WTC11 (cell line): ENCODE results near the gene PLPP1. TPM values are rescaled to one million over a fixed set of nuclear protein-coding genes. Genes with fewer than 3 reads are reported as not detected.

ENCODE experiments used
- ATAC-seq: fragments of 200-7000 bp; cut with Tn5 transposase; 2 replicates; pipeline ENCODE4 v1.10.0; 2021; ENCODE audit warnings: mild to moderate bottlenecking, moderate library complexity
- CTCF ChIA-PET: fragments of 300-600 bp; sonication (Branson Sonifier 250); formaldehyde crosslinking; loops from one replicate; lab custom pipeline; 2021; ENCODE audit warnings: antibody characterized with exemption; lab: Charles Lee
- POLR2A ChIA-PET: fragments of 350-600 bp; sonication (Branson Sonifier 250); formaldehyde crosslinking; loops from one replicate; lab custom pipeline; 2021; ENCODE audit warnings: antibody characterized with exemption; lab: Charles Lee
- DNase-seq: peaks from one replicate; pipeline ENCODE4 v3.0.0; 2021; ENCODE audit warnings: low spot score
- H3K27ac Mint-ChIP-seq: 2 replicates; pipeline ENCODE4 v1.8.0; 2021; ENCODE audit warnings: mixed read lengths
- H3K27me3 Mint-ChIP-seq: 2 replicates; pipeline ENCODE4 v1.8.0; 2021; ENCODE audit warnings: low read depth, mild to moderate bottlenecking, moderate library complexity, mixed read lengths
- H3K36me3 Mint-ChIP-seq: 2 replicates; pipeline ENCODE4 v1.8.0; 2021; ENCODE audit warnings: mixed read lengths
- H3K4me1 Mint-ChIP-seq: 2 replicates; pipeline ENCODE4 v1.8.0; 2022; ENCODE audit warnings: mixed read lengths
- H3K4me3 Mint-ChIP-seq: 2 replicates; pipeline ENCODE4 v1.8.0; 2021; ENCODE audit warnings: mild to moderate bottlenecking, moderate library complexity, mixed read lengths
- H3K9me3 Mint-ChIP-seq: 2 replicates; pipeline ENCODE4 v1.8.0; 2021; ENCODE audit warnings: mixed read lengths
- CTCF ChIP-seq: fragments of 200-600 bp; IDR thresholded peaks from 2 replicates; pipeline ENCODE4 v1.8.0; 2022; ENCODE audit warnings: antibody characterized with exemption
- ELF4 ChIP-seq: sonication (generic); formaldehyde crosslinking; IDR thresholded peaks from 2 replicates; pipeline ENCODE4 v1.8.1; 2022; ENCODE audit warnings: low read depth, mild to moderate bottlenecking, moderate library complexity, missing genetic modification reagents
- ESRRA ChIP-seq: sonication (generic); formaldehyde crosslinking; IDR thresholded peaks from 2 replicates; pipeline ENCODE4 v1.8.1; 2022; ENCODE audit warnings: mild to moderate bottlenecking, missing genetic modification reagents, borderline replicate concordance
- FOXP1 ChIP-seq: sonication (generic); formaldehyde crosslinking; IDR thresholded peaks from 2 replicates; pipeline ENCODE4 v1.8.0; 2022; ENCODE audit warnings: missing genetic modification reagents, mild to moderate bottlenecking, moderate library complexity, borderline replicate concordance
- HMGXB4 ChIP-seq: sonication (generic); formaldehyde crosslinking; IDR thresholded peaks from 2 replicates; pipeline ENCODE4 v1.8.1; 2023; ENCODE audit warnings: mild to moderate bottlenecking, moderate library complexity, missing genetic modification reagents
- NFYB ChIP-seq: sonication (generic); formaldehyde crosslinking; conservative IDR thresholded peaks from 2 replicates; pipeline ENCODE4 v1.8.0; 2022; ENCODE audit warnings: low read depth, missing genetic modification reagents
- TEAD4 ChIP-seq: sonication (generic); formaldehyde crosslinking; IDR thresholded peaks from 2 replicates; pipeline ENCODE4 v1.8.0; 2022; ENCODE audit warnings: mild to moderate bottlenecking, missing genetic modification reagents
- ZBTB43 ChIP-seq: sonication (generic); formaldehyde crosslinking; IDR thresholded peaks from 2 replicates; pipeline ENCODE4 v1.8.1; 2023; ENCODE audit warnings: mild to moderate bottlenecking, missing genetic modification reagents
- ZNF396 ChIP-seq: fragments of 250-450 bp; sonication (Bioruptor Pico); IDR thresholded peaks from 2 replicates; pipeline ENCODE4 v1.8.0; 2021; ENCODE audit warnings: mild to moderate bottlenecking, moderate library complexity, borderline replicate concordance
- ZNF416 ChIP-seq: fragments of 250-450 bp; sonication (Bioruptor Pico); IDR thresholded peaks from 2 replicates; pipeline ENCODE4 v1.9.0; 2021; ENCODE audit warnings: mild to moderate bottlenecking, inconsistent platforms
- total RNA-seq: library from RNA; stranded (reverse); gene quantifications from 3 replicates; pipeline ENCODE4 v1.2.3, GENCODE V29; 2021
- TF ChIP-seq, protein P1 (sequence below): sonication (generic); formaldehyde crosslinking; conservative IDR thresholded peaks from 2 replicates; pipeline ENCODE4 v1.8.1; 2022; ENCODE audit warnings: mild to moderate bottlenecking, missing genetic modification reagents
- TF ChIP-seq, protein P2 (sequence below): sonication (generic); formaldehyde crosslinking; IDR thresholded peaks from 2 replicates; pipeline ENCODE4 v1.8.1; 2022; ENCODE audit warnings: mild to moderate bottlenecking, missing genetic modification reagents, moderate library complexity, borderline replicate concordance
- TF ChIP-seq, protein P3 (sequence below): sonication (generic); formaldehyde crosslinking; IDR thresholded peaks from 2 replicates; pipeline ENCODE4 v1.8.0; 2023; ENCODE audit warnings: mild to moderate bottlenecking, missing genetic modification reagents
- TF ChIP-seq, protein P4 (sequence below): sonication (generic); formaldehyde crosslinking; IDR thresholded peaks from 2 replicates; pipeline ENCODE4 v1.8.0; 2022; ENCODE audit warnings: mild to moderate bottlenecking, missing genetic modification reagents
- TF ChIP-seq, protein P5 (sequence below): sonication (generic); formaldehyde crosslinking; IDR thresholded peaks from 2 replicates; pipeline ENCODE4 v1.8.0; 2022; ENCODE audit warnings: mild to moderate bottlenecking, missing genetic modification reagents

PLPP1 gene
- total RNA-seq, 1 experiment from 2014 or later: 43.2 TPM

DNA sequence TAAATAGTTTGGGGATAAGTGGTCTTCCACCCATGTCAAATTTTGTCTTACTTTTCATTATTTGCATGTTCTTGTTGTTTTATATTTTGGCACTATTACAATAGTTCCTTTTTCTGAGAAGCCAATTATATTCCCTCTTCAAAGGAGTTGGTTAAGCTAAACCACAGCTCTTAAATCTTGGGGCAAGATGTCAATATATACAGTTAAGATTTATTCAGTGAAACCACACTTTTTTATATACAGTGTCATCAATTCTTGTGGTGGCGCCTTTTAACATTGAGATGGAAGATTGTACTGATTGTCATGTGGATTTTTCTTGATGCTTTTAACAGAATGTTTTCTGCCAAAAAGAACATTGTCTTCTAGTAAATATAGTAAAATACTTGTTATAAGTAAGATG lies 122.9 kb downstream of the PLPP1 start:
- Mint-ChIP-seq H3K9me3 (peaks cover 4% of the 10 kb centered on the region; the same call in 1 of the 2 replicates), H3K36me3 (peaks cover 45% of the 10 kb centered on the region)
- no peak for TF ChIP-seq CTCF
- TF ChIP-seq, protein P1, sequence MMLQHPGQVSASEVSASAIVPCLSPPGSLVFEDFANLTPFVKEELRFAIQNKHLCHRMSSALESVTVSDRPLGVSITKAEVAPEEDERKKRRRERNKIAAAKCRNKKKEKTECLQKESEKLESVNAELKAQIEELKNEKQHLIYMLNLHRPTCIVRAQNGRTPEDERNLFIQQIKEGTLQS (CRISPR knock-in tag): no peak
- TF ChIP-seq, protein P2, sequence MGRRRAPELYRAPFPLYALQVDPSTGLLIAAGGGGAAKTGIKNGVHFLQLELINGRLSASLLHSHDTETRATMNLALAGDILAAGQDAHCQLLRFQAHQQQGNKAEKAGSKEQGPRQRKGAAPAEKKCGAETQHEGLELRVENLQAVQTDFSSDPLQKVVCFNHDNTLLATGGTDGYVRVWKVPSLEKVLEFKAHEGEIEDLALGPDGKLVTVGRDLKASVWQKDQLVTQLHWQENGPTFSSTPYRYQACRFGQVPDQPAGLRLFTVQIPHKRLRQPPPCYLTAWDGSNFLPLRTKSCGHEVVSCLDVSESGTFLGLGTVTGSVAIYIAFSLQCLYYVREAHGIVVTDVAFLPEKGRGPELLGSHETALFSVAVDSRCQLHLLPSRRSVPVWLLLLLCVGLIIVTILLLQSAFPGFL: no peak
- no peak for TF ChIP-seq ZNF416 (CRISPR knock-in tag)
- no peak for TF ChIP-seq ZBTB43 (CRISPR knock-in tag)
- TF ChIP-seq ESRRA (CRISPR knock-in tag): no peak
- TF ChIP-seq ELF4: no peak
- no peak for TF ChIP-seq HMGXB4 (CRISPR knock-in tag)
- TF ChIP-seq, protein P3, sequence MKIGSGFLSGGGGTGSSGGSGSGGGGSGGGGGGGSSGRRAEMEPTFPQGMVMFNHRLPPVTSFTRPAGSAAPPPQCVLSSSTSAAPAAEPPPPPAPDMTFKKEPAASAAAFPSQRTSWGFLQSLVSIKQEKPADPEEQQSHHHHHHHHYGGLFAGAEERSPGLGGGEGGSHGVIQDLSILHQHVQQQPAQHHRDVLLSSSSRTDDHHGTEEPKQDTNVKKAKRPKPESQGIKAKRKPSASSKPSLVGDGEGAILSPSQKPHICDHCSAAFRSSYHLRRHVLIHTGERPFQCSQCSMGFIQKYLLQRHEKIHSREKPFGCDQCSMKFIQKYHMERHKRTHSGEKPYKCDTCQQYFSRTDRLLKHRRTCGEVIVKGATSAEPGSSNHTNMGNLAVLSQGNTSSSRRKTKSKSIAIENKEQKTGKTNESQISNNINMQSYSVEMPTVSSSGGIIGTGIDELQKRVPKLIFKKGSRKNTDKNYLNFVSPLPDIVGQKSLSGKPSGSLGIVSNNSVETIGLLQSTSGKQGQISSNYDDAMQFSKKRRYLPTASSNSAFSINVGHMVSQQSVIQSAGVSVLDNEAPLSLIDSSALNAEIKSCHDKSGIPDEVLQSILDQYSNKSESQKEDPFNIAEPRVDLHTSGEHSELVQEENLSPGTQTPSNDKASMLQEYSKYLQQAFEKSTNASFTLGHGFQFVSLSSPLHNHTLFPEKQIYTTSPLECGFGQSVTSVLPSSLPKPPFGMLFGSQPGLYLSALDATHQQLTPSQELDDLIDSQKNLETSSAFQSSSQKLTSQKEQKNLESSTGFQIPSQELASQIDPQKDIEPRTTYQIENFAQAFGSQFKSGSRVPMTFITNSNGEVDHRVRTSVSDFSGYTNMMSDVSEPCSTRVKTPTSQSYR (CRISPR knock-in tag): no peak
- no peak for TF ChIP-seq NFYB (CRISPR knock-in tag)
- TF ChIP-seq, protein P4, sequence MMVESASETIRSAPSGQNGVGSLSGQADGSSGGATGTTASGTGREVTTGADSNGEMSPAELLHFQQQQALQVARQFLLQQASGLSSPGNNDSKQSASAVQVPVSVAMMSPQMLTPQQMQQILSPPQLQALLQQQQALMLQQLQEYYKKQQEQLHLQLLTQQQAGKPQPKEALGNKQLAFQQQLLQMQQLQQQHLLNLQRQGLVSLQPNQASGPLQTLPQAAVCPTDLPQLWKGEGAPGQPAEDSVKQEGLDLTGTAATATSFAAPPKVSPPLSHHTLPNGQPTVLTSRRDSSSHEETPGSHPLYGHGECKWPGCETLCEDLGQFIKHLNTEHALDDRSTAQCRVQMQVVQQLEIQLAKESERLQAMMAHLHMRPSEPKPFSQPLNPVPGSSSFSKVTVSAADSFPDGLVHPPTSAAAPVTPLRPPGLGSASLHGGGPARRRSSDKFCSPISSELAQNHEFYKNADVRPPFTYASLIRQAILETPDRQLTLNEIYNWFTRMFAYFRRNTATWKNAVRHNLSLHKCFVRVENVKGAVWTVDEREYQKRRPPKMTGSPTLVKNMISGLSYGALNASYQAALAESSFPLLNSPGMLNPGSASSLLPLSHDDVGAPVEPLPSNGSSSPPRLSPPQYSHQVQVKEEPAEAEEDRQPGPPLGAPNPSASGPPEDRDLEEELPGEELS (CRISPR knock-in tag): no peak
- TF ChIP-seq, protein P5, sequence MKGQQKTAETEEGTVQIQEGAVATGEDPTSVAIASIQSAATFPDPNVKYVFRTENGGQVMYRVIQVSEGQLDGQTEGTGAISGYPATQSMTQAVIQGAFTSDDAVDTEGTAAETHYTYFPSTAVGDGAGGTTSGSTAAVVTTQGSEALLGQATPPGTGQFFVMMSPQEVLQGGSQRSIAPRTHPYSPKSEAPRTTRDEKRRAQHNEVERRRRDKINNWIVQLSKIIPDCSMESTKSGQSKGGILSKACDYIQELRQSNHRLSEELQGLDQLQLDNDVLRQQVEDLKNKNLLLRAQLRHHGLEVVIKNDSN (CRISPR knock-in tag): no peak
- TF ChIP-seq TEAD4: no peak
- TF ChIP-seq ZNF396 (CRISPR knock-in tag): no peak
- TF ChIP-seq FOXP1 (CRISPR knock-in tag): no peak
- TF ChIP-seq, all 79 proteins: peak for 0
- ATAC-seq (no peak), DNase-seq (no peak)
- no peaks in the 10 kb centered on the region for H3K4me1 Mint-ChIP-seq
- no peak overlapping the region for H3K27ac Mint-ChIP-seq
- POLR2A ChIA-PET: no interaction called here
- H3K27me3 Mint-ChIP-seq: no peaks in the 10 kb centered on the region
- CTCF ChIA-PET: no interaction called here
- H3K4me3 Mint-ChIP-seq: no peak overlapping the region
